ENCODE data around the gene DLG2.
"Not testable (repeated sequence)": the region's sequence is repeated elsewhere in the genome, so short reads cannot be mapped to it uniquely, and the experiment has no call there.

The DLG2 gene

DNA sequence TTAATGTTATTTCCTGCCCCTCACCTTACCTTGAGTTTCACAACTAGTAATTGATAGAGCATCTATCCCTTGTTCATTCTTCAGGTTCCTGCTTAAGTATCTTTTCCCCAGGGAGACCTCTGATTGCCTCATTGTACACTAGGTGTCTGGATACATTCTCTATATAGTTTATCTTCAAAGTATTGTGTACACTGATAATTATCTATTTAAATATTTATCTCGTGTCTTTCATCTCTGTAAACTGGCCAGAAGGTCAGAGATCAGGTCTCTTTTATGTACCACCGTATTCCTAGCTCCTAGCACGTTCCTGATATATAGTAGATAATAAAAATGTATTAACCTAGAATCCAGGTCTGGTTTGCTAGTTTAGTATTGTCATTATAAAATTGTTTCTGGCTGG, 7.6 kb upstream of the DLG2 start:
- DNase-seq = no peak

DNA sequence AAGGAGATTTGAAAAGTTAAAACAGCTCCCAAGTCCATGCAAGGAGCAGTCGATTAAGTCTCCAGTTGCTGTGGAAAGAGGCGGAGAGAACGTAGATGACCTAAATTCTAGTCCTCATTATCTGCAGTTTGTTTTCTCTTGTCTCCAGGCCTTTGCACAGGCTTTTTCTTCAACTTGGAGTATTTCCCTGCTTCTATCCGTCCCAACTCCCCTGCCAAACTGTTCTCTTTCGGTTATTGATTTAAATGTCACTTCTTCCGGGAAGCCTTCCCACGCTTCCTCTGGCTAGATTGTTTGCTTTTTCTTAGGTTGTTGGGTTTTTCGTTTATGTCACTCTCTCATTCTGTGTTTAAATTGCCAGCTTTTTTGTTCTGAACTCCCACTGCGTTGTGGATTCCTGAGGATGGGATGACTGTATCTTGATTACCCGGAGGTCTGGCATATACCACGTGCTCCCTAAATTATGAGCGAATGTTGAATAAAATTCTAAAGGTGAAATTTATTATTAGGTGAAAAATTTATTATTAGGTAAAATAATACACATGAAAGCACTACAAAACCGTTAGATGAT, 1.7 kb upstream of the DLG2 start:
- no peak for DNase-seq

DNA sequence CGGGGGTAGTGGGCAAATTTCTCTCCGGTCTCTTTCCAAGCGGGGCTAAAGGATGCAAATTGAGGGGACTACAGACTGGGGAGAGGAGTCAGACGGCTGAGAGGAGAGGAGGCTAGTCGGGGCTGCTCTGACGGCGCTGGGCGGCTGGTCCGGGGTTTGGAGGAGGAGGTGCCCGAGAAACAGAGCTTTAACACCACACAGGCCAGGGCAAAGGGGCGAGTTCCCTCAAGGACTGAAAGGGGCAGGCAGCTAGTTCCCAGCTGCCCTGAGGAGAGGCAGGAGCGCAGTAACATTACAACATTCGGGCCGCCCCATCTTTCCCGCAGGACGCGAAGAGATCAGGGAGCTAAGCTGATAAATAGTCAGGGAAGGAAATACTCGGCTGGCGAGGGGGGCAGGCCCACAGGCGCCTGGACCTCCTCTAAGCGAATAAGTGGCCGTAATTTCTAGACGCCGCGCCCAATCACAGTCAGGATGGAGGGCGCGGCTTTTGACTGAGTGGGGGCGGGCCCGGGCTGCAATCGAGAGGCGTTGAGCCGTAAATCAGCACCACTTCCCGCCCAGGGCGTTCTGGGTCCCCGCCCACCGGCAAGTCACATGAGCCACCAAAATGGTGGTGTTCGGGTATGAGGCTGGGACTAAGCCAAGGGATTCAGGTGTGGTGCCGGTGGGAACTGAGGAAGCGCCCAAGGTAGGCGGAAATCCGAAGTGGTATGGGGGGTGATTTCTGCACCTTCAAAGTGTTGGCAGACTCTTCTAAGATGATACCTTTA, 1.0 kb upstream of the DLG2 start, which contains the start of gene TMEM126B:
TMEM126B (plus strand) TSS at position 596 of the 773 bp plus-strand sequence; CDS start at position 611, 15 bp downstream.
- DNase-seq = peak; percentile 98

DNA sequence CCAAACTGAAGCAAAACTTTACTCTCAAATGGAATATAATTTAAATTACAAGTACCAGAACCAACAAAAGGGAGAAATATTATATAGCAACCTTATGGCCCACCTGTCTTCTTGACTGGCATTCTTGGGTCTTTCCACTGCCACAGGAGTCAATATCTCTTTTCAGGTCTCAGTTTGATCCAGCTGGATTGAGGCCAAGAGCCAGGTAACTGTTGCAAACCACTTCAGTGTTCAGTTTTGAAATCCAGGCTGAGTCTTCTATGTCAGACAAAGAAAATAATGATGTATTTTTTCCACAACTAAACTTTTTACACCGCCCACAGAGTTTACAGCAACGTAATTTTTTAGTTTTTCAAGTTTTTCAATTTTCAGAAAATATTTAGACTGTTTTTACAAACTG, 648 bp downstream of the DLG2 start:
- DNase-seq = no peak

DNA sequence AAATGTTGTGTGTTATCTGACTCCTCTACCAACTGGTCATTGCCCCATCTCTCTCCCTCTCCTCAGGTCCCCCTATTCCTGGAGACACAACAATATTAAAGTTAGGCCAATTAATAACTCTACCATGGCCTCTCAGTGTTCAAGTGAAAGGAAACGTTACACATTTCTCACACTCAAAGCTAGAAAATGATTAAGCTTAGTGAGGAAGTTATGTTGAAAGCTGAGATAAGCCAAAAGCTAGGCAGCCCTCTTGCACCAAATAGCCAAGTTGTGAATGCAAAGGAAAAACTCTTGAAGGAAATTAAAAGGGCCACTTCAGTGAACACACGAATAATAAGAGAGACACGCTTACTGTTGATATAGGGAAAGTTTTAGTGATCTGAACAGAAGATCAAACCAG, 6.9 kb downstream of the DLG2 start:
- DNase-seq = no peak

DNA sequence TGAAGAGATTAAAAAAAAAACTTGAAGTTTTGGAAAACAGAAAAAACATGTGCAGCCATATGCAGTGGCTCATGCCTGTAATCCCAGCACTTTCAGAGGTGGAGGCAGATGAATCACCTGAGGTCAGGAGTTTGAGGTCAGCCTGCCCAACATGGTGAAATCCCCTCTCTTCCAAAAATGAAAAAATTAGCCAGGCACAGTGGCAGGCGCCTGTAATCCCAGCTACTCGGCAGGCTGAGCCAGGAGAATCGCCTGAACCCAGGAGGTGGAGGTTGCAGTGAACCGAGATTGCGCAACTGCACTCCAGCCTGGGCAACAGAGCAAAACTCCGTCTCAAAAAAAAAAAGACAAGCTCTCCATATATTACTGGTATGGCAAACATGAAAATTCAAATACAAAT, 7.6 kb downstream of the DLG2 start:
- no peak for DNase-seq

DNA sequence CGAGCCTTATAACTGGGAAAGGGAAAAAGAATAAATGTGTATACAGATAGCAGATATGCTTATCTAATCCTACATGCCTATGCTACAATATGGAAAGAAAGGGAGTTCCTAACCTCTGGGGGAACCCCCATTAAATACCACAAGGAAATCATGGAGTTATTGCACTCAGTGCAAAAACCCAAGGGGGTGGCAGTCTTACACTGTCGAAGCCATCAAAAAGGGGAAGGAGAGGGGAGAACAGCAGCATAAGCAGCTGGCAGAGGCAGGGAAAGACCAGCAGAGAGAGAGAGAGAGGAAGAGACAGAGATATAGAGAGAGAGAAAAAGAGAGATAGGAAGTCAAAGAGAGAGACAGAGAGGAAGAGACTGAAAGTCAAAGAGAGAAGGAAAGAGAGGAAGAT, 15.5 kb downstream of the DLG2 start:
- DNase-seq = not testable (repeated sequence)

DNA sequence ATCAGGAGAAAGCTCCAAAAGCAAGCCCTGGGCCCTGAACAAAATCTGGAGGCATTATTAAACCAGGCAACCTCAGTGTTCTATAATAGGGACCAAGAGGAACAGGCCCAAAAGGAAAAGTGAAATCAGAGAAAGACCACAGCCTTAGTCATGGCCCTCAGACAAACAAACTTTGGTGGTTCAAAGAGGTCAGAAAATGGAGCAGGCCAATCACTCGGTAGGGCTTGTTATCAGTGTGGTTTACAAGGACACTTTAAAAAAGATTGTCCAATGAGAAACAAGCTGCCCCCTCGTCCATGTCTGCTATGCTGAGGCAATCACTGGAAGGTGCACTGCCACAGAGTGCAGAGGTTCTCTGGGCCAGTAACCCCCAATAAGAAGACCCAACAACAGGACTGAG, 17.9 kb downstream of the DLG2 start:
- DNase-seq = not testable (repeated sequence)

DNA sequence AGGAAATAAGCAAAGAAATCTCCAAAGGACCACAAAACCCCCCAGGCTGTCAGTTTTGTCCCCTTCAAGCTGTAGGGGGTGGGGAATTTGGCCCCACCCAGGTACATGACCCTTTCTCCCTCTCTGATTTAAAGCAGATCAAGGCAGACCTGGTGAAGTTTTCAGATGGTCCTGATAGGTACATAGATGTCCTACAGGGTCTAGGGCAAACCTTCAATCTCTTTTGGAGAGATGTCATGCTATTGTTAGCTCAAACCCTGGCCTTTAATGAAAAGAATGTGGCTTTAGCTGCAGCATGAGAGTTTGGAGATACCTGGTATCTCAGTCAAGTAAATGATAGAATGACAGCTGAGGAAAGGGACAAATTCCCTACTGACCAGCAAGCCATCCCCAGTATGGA, 18.5 kb downstream of the DLG2 start:
- not testable (repeated sequence) for DNase-seq

DNA sequence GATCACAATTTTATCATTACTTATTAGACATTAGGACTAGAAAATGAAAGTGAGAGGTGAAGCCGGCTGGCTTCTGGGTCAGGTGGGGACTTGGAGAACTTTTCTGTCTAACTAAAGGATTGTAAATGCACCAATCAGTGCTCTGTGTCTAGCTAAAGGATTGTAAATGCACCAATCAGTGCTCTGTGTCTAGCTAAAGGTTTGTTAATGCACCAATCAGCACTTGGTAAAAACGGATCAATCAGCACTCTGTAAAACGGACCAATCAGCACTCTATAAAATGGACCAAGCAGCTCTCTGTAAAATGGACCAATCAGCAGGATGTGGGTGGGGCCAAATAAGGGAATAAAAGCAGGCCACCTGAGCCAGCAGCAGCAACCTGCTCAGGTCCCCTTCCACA, 20.9 kb downstream of the DLG2 start:
- not testable (repeated sequence) for DNase-seq

DNA sequence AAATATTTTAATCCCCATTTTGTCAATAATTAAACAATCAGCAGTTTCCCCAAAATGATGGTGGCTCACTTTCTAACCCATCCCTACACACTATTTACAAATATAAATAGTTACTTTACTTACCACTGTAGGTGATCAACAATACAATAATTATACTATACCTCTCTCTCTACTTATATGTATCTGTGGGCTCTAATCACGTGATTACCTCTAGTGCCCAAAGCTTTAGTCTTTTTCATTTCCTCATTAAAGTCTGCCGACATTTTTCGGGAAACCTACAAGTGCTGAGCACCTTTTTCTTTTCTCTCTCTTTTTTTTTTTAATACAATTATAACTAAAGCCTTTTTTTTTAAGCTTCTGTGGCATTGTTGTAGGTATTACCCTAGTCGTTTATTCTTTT, 23.9 kb downstream of the DLG2 start:
- no peak for DNase-seq

DNA sequence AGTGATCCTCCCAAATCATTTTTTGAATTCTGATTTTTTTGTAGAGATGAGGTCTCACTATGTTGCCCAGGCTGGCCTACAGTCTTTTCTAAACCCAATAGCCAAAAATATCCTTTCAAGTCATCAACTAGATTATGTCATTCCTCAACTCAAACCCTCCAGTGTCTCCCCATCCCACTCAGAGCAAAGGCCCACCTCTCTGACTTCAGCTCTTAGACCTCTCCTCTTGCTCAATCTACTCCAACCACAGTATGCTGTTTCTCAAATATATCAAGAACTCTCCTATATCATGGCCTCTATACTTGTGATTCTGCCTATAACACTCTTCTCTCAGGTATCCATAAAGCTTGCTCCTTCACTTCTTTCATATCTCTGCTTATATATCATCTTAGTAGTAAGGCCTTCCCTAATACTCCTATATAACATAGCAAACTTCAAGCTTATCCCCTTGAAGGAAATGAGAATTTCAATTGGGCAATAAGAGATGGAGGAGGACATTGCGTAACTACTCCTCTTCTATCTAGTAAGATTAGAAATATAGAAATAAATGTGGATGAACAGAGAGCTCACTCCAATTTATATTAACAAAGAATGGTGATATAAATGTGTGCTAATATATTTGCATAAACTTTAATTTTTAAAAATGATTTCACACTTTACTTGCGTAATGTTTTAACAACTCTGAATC, 24.5 kb downstream of the DLG2 start:
- DNase-seq = no peak

DNA sequence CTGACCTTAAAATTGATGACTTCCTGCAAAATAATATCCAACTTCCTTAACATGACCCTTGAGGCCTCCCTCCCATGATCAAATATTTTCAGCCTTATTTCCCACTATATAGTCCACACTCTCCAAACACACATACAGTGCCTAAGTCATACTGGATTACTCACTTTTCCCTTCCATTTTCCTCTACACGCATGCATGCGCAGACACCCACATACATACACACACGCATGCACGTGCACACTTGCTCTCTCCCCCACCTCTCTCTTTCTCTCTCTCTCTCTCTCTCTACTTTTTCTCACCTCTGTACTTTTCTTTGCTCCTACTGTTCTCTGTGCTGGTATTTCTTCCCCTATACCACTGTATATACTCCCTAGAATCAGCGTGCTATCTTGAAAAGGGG, 28.1 kb downstream of the DLG2 start:
- DNase-seq = no peak

DNA sequence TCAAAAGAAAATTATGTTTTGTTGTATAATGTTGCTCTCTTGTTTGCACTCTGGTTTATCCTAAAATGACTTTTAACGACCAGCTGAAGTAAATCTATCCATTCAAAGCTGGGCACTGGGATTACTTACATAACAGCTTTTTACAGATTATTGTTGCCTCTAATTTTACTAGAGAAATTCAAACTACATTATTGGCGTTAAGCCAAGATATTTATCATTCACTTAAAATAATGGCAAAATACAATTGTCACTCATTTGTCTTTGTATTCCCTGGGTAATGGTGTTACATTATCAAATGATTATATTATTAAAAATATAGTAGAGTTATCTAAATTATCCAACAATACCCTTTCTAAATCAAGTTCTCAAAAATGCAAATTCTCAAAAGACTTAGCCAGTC, 30.3 kb downstream of the DLG2 start:
- no peak for DNase-seq

DNA sequence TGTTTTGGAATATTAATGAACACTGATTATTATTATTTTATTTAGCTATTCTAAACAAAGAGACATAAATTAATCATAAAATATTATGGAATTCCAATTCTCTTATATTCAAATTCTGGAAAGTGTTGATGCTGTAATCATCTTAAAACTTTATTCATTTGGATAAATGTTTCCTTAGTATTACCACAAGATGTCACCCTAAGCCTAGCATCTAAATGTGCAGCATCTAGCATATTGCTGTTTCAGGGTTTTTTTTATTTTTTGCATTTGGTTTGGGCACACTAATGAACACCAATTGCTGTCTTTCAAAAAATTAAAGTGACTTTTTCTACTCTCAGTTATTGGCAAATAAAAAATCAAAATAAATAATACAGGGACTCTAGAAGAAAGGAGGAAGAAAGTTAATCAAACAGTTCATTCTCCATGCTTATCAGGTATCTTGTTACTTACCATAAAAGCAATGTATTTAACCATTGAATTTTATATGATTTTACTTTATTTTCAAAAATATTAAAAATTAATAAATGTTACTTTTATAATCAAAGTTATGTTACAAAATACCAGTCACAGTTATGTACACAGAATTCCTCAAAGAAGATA, 31.8 kb downstream of the DLG2 start:
- peak; percentile 39 for DNase-seq

DNA sequence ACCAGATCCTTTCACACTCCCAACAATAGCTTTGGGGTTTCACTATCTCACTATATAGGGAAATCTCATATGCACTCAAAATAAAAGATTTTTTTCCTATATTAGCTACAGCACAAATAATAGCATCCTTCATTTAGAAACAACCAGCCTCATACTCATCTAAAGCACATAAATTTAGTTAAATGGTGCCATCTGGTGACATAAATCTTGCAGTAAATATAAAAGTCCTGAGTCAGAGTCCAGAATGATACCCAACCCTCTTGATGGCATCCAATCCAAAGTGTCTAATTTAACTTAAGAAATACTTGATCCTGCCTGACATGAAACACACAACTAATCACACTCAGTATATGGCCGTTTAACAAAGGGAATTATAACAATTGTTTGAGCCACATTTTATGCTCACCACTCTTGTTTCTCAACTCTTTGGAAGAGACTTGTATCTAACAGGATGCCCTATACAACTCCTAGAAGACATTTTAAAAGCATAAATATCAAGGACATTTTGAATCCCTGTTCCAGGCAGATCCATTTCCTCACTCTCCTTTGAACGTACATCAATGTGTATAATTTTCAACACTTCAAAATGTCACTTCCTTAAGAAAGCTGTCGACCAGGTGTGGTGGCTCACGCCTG, 36.2 kb downstream of the DLG2 start:
- DNase-seq = peak; percentile 20

DNA sequence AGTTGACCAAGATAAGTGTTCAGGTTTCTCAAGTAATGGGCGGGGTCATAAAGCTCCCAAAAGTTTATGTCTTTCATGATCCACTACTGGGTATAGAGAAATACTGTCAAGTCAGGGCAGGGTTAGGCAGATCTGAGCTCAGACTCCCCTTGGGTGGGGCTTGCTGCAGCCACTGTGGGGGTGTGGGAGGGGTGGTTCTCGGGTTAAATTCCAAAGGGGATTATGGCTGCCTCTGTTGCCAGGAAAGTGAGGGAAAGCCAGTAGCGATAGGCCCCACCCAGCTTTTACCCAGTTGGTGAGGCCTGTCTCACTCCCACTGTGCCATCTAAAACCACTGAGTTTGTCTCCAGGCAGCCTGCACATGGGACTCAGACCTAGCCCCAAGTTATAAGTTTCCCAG, 37.8 kb downstream of the DLG2 start:
- no peak for DNase-seq

DNA sequence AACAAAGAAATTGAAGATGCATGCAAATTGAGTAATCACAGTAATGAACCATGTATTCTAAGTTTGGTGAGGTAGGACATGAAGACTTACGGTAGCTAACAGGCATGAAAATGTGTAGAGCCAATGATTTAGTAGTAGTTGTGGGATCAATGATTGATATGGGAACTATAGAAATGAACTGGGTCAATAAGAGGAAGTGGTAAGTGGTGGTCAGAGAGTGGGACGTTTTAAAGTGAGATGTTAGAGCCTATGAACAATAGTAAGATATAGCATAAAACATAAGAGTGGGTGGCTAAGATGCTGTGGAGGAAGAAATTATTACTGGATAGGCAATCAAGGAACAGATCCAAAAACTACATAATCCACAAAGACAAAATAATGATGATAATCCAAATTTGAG, 45.0 kb downstream of the DLG2 start:
- no peak for DNase-seq

DNA sequence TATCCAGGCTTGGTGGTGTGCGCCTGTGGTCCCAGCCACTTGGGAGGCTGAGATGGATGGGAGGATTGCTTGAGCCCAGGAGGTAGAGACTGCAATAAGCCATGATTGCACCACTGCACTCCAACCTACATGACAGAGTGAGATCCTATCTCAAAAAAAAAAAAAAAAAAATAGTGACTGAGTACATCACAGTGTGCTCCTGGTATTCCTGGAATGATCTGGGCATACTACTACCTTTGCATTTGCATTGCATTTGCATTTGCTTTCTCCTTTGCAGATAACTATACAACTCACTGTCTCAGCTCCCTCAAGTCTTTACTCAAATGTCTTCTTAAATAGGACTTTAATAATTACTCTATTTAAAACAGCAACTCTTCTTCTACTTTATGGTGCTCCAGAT, 51.8 kb downstream of the DLG2 start:
- DNase-seq = no peak

DNA sequence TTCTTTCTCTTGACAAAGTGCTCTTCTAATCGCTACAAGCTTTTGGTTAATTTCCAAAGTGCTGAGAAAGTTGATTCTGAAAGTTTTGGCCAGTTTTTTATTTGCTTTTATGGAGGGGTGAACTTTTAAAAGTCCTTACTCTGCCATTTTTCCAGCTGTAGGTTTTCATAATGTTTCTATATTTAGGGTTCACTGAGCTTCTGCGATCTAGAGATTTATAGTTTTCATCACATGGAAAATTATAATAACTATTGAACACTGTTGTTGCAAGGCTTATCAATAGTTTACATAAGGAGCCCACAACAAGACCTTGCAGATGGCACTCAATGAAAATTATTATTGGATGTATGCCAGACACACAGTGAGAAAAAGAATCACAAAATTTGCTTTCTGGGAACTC, 55.1 kb downstream of the DLG2 start:
- no peak for DNase-seq

DNA sequence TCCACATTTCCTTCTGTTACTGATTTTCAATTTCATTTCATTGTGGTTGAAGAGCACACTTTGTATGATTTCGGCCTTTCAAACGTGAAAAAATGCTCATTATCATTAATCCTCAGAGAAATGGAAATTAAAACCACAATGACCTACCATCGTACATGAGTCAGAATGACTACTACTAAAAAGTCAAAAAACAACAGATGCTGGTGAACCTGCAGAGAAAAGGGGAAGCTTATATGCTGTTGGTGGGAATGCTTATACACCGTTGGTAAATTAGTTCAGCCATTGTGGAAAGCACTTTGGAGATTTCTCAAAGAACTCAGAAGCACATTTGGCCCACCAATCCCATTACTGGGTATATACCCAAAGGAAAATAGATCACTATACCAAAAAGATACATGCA, 57.6 kb downstream of the DLG2 start:
- DNase-seq = no peak

DNA sequence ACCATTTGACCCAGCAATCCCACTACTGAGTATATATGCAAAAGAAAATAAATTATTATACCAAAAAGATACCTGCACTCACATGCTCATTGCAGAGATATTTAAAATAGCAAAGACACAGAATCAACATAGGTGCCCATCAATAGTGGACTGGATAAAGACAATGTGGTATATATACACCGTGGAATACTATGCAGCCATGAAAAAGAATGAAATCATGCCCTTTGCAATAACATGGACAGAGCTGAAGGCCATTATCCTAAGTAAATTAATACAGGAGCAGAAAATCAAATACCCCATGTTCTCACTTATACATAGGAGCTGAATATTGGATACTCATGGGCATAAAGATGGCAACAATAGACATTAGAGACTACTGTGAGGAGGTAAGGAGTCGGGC, 68.7 kb downstream of the DLG2 start:
- no peak for DNase-seq

DNA sequence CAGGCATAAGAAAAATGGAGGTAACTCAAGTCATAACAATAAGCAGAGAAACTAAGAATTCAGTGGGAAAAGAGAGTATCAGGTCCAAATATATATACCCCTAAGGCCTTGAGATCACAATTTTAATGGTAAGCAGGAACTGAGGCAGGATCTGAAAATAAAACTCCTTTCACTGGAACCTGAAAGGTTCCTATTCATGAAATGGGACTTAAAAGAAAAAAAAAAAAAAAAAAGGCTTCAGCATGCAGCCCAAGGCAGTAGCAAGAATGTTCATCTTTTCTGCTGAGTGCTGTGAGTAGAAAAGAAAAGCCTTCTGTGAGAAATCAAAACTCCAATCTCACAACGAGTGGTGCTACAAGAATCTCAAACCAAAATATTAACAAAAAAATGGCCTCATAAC, 75.3 kb downstream of the DLG2 start:
- no peak for DNase-seq

Data from kidney glomerular epithelial cell (primary cell).